ENCODE results near the gene RNF144B. TPM values are rescaled to one million over a fixed set of nuclear protein-coding genes. Genes with fewer than 3 reads are reported as not detected.

RNF144B gene
- total RNA-seq, 1 donor from 2014 or later: 14.1 TPM

GRCh38 chr6:18507018-18507415, 119.9 kb downstream of the RNF144B start:
- Histone ChIP-seq H3K27ac (replicated peaks) (no peak overlapping the region), H3K27me3 (ENCODE audit: low read depth) (no peaks in the 10 kb centered on the region), H3K9me3 (replicated peaks) (no peaks in the 10 kb centered on the region), H3K4me3 (no peak overlapping the region), H3K4me1 (peaks cover 7% of the 10 kb centered on the region), H3K36me3 (no peaks in the 10 kb centered on the region)
- DNase-seq: no peak
- no peak for TF ChIP-seq CTCF (IDR thresholded peaks at IDR 0.05; ENCODE audit: borderline replicate concordance)
- intact Hi-C loops (cut with micrococcal nuclease): no loop called here

- intact Hi-C loops (cut with micrococcal nuclease): no loop called here
- Histone ChIP-seq H3K27ac (replicated peaks) (no peak overlapping the region), H3K4me3 (no peak overlapping the region), H3K27me3 (ENCODE audit: low read depth) (no peaks in the 10 kb centered on the region), H3K4me1 (peaks cover 7% of the 10 kb centered on the region), H3K36me3 (no peaks in the 10 kb centered on the region), H3K9me3 (replicated peaks) (no peaks in the 10 kb centered on the region)
- no peak for DNase-seq
- no peak for TF ChIP-seq CTCF (IDR thresholded peaks at IDR 0.05; ENCODE audit: borderline replicate concordance)
Measured at GRCh38 chr6:18507561-18507960, 120.4 kb downstream of the RNF144B start.

- no peak overlapping the region for H3K27ac ChIP-seq (replicated peaks)
- intact Hi-C loops (cut with micrococcal nuclease): no loop called here
- no peak for TF ChIP-seq CTCF (IDR thresholded peaks at IDR 0.05; ENCODE audit: borderline replicate concordance)
- no peak for DNase-seq
- H3K36me3 ChIP-seq: no peaks in the 10 kb centered on the region
- H3K4me1 ChIP-seq: no peaks in the 10 kb centered on the region
- H3K9me3 ChIP-seq (replicated peaks): no peaks in the 10 kb centered on the region
- no peak overlapping the region for H3K4me3 ChIP-seq
- H3K27me3 ChIP-seq (ENCODE audit: low read depth): peaks cover 3% of the 10 kb centered on the region
Measured at GRCh38 chr6:18509871-18510643, 122.9 kb downstream of the RNF144B start.

GRCh38 chr6:18510644-18511033, 123.5 kb downstream of the RNF144B start:
- intact Hi-C loops (cut with micrococcal nuclease): no loop called here

GRCh38 chr6:18511211-18511610, 124.1 kb downstream of the RNF144B start:
- Histone ChIP-seq H3K27me3 (ENCODE audit: low read depth) (peaks cover 3% of the 10 kb centered on the region), H3K4me3 (no peak overlapping the region), H3K36me3 (no peaks in the 10 kb centered on the region), H3K9me3 (replicated peaks) (no peaks in the 10 kb centered on the region), H3K4me1 (no peaks in the 10 kb centered on the region), H3K27ac (replicated peaks) (no peak overlapping the region)
- intact Hi-C loops (cut with micrococcal nuclease): no loop called here
- DNase-seq: no peak
- TF ChIP-seq CTCF (IDR thresholded peaks at IDR 0.05; ENCODE audit: borderline replicate concordance): no peak

More at GRCh38 chr6:18510644-18511033, 123.5 kb downstream of the RNF144B start:
- Histone ChIP-seq H3K4me3 (no peak overlapping the region), H3K4me1 (no peaks in the 10 kb centered on the region), H3K27me3 (ENCODE audit: low read depth) (peaks cover 3% of the 10 kb centered on the region), H3K9me3 (replicated peaks) (no peaks in the 10 kb centered on the region), H3K27ac (replicated peaks) (no peak overlapping the region), H3K36me3 (no peaks in the 10 kb centered on the region)
- no peak for TF ChIP-seq CTCF (IDR thresholded peaks at IDR 0.05; ENCODE audit: borderline replicate concordance)
- DNase-seq: no peak

All from left ventricle myocardium inferior (tissue), 1 donor.